ENCODE measurements around the gene NDUFA12.

The NDUFA12 gene

DNA sequence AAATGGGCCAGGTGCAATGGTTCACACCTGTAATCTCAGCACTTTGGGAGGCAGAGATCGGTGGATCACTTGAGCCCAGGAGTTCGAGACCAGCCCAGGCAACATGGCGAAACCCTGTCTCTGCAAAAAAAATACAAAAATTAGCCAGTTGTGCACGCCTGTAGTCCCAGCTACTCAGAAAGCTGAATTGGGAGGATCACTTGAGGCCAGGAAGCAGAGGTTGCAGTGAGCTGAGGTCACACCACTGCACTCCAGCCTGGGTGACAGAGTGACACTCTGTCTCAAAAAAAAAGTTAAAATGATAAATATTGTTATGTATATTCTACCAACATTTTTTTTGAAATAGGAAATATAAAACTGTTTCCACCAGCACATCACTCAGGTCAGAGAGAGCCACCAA is 64.9 kb downstream of the NDUFA12 start:
- Histone ChIP-seq H3K27ac (no peak overlapping the region), H2AFZ (ENCODE audit: low read depth) (no peak overlapping the region), H3K4me3 (IDR thresholded peaks at IDR 0.05; ENCODE audit: insufficient read depth, low read depth, low read length) (no peak overlapping the region), H3K4me2 (no peak overlapping the region), H3K4me1 (ENCODE audit: low read depth, poor library complexity, severe bottlenecking) (no peaks in the 10 kb centered on the region), H4K20me1 (ENCODE audit: insufficient read depth) (no peaks in the 10 kb centered on the region), H3K27me3 (ENCODE audit: insufficient read depth, low read depth) (no peaks in the 10 kb centered on the region), H3K9ac (no peak overlapping the region), H3K36me3 (ENCODE audit: insufficient read depth) (no peaks in the 10 kb centered on the region), H3K79me2 (ENCODE audit: insufficient read depth, low read depth) (no peaks in the 10 kb centered on the region)
- TF ChIP-seq, protein P1, sequence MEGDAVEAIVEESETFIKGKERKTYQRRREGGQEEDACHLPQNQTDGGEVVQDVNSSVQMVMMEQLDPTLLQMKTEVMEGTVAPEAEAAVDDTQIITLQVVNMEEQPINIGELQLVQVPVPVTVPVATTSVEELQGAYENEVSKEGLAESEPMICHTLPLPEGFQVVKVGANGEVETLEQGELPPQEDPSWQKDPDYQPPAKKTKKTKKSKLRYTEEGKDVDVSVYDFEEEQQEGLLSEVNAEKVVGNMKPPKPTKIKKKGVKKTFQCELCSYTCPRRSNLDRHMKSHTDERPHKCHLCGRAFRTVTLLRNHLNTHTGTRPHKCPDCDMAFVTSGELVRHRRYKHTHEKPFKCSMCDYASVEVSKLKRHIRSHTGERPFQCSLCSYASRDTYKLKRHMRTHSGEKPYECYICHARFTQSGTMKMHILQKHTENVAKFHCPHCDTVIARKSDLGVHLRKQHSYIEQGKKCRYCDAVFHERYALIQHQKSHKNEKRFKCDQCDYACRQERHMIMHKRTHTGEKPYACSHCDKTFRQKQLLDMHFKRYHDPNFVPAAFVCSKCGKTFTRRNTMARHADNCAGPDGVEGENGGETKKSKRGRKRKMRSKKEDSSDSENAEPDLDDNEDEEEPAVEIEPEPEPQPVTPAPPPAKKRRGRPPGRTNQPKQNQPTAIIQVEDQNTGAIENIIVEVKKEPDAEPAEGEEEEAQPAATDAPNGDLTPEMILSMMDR (conservative IDR thresholded peaks at IDR 0.05; ENCODE audit: low read depth, low read length) = no peak

DNA sequence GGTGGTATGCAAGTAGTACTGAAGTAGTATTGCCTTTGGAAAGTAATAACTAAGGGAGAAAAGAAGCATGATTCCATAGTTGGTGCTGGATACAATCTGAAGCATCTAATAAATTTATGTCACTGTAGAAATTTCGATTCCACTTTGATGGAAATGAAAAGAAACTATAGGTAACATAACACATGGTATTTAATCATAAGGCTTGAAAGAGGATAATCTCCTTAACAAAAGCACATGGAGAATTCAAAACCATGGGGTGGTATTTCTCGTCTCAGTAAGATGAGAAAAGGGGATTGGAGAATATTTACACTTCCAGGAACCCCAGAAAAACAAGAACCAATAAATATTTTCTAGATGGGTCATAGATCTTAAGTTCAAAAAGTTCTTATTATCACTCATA is 72.7 kb downstream of the NDUFA12 start:
- H2AFZ ChIP-seq (ENCODE audit: low read depth) = no peak overlapping the region
- H3K79me2 ChIP-seq (ENCODE audit: insufficient read depth, low read depth) = no peaks in the 10 kb centered on the region
- TF ChIP-seq, protein P1 (conservative IDR thresholded peaks at IDR 0.05; ENCODE audit: low read depth, low read length) = no peak
- H4K20me1 ChIP-seq (ENCODE audit: insufficient read depth) = no peaks in the 10 kb centered on the region
- no peaks in the 10 kb centered on the region for H3K27me3 ChIP-seq (ENCODE audit: insufficient read depth, low read depth)
- H3K36me3 ChIP-seq (ENCODE audit: insufficient read depth) = no peaks in the 10 kb centered on the region
- H3K27ac ChIP-seq = no peak overlapping the region
- no peak overlapping the region for H3K4me3 ChIP-seq (IDR thresholded peaks at IDR 0.05; ENCODE audit: insufficient read depth, low read depth, low read length)
- H3K4me2 ChIP-seq = no peak overlapping the region
- no peaks in the 10 kb centered on the region for H3K4me1 ChIP-seq (ENCODE audit: low read depth, poor library complexity, severe bottlenecking)
- H3K9ac ChIP-seq = no peak overlapping the region

DNA sequence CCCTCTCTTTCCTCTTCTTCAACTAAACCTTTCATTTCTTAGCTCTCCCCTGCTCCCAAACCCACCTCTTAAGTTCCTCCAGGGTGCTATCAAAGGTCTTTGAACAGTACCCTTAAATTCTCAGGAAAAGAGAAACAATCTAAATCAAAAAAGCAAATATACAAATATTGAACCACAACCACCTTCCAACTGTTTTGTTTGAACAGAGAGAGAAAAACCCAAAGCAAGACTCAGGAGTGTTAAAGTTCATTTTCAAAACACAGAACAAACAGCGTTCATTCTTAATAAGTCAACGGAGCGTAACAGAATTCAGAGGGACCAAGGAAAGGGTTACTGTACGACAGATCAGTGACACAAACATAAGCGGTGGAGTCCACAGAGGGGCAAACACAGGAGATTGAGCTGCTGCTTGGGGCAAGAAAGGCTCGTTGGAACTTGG is 73.3 kb downstream of the NDUFA12 start:
- Histone ChIP-seq H3K9ac (no peak overlapping the region), H2AFZ (ENCODE audit: low read depth) (no peak overlapping the region), H3K27ac (no peak overlapping the region), H3K36me3 (ENCODE audit: insufficient read depth) (no peaks in the 10 kb centered on the region), H3K4me3 (IDR thresholded peaks at IDR 0.05; ENCODE audit: insufficient read depth, low read depth, low read length) (no peak overlapping the region), H3K4me2 (no peak overlapping the region), H3K4me1 (ENCODE audit: low read depth, poor library complexity, severe bottlenecking) (no peaks in the 10 kb centered on the region), H4K20me1 (ENCODE audit: insufficient read depth) (no peaks in the 10 kb centered on the region), H3K79me2 (ENCODE audit: insufficient read depth, low read depth) (no peaks in the 10 kb centered on the region), H3K27me3 (ENCODE audit: insufficient read depth, low read depth) (no peaks in the 10 kb centered on the region)
- TF ChIP-seq, protein P1 (conservative IDR thresholded peaks at IDR 0.05; ENCODE audit: low read depth, low read length) = no peak

DNA sequence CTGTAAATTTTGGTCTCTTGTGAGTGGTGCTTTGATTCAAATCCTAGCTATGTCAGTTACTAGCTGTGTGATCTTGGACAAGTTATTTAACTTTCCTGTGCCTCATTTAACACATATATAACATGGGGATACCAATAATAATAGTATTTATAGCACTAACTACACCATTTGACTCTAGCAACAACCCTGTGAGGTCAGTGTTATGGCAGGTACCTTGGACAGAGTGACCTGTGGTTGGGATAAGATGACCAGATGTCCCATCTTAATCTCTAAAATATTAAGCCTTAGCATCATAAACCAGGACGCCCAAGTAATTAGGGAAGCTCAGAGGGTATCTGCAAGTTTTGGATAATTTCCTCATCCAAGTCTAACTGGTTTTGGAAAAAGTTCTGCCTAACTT is 73.7 kb downstream of the NDUFA12 start:
- no peak overlapping the region for H3K9ac ChIP-seq
- no peaks in the 10 kb centered on the region for H3K79me2 ChIP-seq (ENCODE audit: insufficient read depth, low read depth)
- no peak overlapping the region for H2AFZ ChIP-seq (ENCODE audit: low read depth)
- H3K36me3 ChIP-seq (ENCODE audit: insufficient read depth) = no peaks in the 10 kb centered on the region
- no peak overlapping the region for H3K4me2 ChIP-seq
- no peak overlapping the region for H3K27ac ChIP-seq
- no peaks in the 10 kb centered on the region for H3K27me3 ChIP-seq (ENCODE audit: insufficient read depth, low read depth)
- no peaks in the 10 kb centered on the region for H3K4me1 ChIP-seq (ENCODE audit: low read depth, poor library complexity, severe bottlenecking)
- TF ChIP-seq, protein P1 (conservative IDR thresholded peaks at IDR 0.05; ENCODE audit: low read depth, low read length) = no peak
- no peaks in the 10 kb centered on the region for H4K20me1 ChIP-seq (ENCODE audit: insufficient read depth)
- no peak overlapping the region for H3K4me3 ChIP-seq (IDR thresholded peaks at IDR 0.05; ENCODE audit: insufficient read depth, low read depth, low read length)

Data from KMS-11 (cell line).